Uterus (tissue), 4 donors: ENCODE measurements around the gene SHISA6. TPM values are rescaled to one million over a fixed set of nuclear protein-coding genes. Genes with fewer than 3 reads are reported as not detected.

ENCODE experiments used
- DNase-seq, 2 donors: peaks; one replicate each; pipeline ENCODE4 v3.0.0-alpha.2; 2019 to 2020
- H3K27ac ChIP-seq, 2 donors: fragments of 200-600 bp; sonication (generic); 1 replicate in 1 of 2; 2 replicates in 1 of 2; pipeline ENCODE4 v1.5.1; 2016 to 2018
- H3K27me3 ChIP-seq, 2 donors: fragments of 200-600 bp; sonication (generic); one replicate each; pipeline ENCODE4 v1.5.1; 2018 to 2019; ENCODE audit warnings: control low read depth in 1 of 2
- H3K36me3 ChIP-seq, 2 donors: fragments of 200-600 bp; sonication (generic); one replicate each; pipeline ENCODE4 v1.5.1; 2019; ENCODE audit warnings: control low read depth in 1 of 2
- H3K4me1 ChIP-seq, 2 donors: fragments of 200-600 bp; sonication (generic); one replicate each; pipeline ENCODE4 v1.5.1; 2018 to 2019; ENCODE audit warnings: control low read depth in 1 of 2
- H3K4me3 ChIP-seq, 2 donors: fragments of 200-600 bp; sonication (generic); 1 replicate in 1 of 2; 2 replicates in 1 of 2; pipeline ENCODE4 v1.5.1; 2018 to 2019; ENCODE audit warnings: mild to moderate bottlenecking in 1 of 2
- H3K9me3 ChIP-seq, 2 donors: fragments of 200-600 bp; sonication (generic); one replicate each; pipeline ENCODE4 v1.5.1; 2019; ENCODE audit warnings: control low read depth in 1 of 2
- CTCF ChIP-seq, 4 experiments: fragments of 200-600 bp in 2 of 4; fragments of 450-650 bp in 2 of 4; sonication (generic) in 2 of 4; IDR thresholded peaks; one replicate each; pipeline ENCODE4 v1.5.1; 2016 to 2019; ENCODE audit warnings: antibody characterized with exemption in 4 of 4, mild to moderate bottlenecking in 2 of 4, moderate library complexity in 1 of 4
- POLR2A ChIP-seq, 2 donors: fragments of 450-650 bp; IDR thresholded peaks; one replicate each; pipeline ENCODE4 v1.6.1; 2016; ENCODE audit warnings: antibody characterized with exemption in 2 of 2, mild to moderate bottlenecking in 1 of 2, moderate library complexity in 1 of 2
- intact Hi-C: fragments of 100-400 bp; cut with DNase I; formaldehyde crosslinking; loops from one replicate; pipeline ENCODE4 v1.15.1; 2023; ENCODE audit warnings: low total_unique reads
- total RNA-seq, 4 donors: library from RNA; depleted of rRNA in 3 of 4; stranded (reverse); fragments of >200 nt in 3 of 4; gene quantifications; one replicate each; pipeline versions ENCODE4 v1.1.0 to v1.2.4, GENCODE V29; 2014 to 2023
- donor health status: DM: yes; HTN: yes; CAD: no.

SHISA6 gene
- total RNA-seq, 4 donors from 2014 or later: 0.18 to 3.7 (median 2.0) TPM; not detected in 1

GRCh38 chr17:11486868-11487310 lies 245.9 kb downstream of the SHISA6 start:
- Histone ChIP-seq H3K4me3 (no peak overlapping the region), H3K9me3 (no peaks in the 10 kb centered on the region), H3K27ac (no peak overlapping the region), H3K36me3 (no peaks in the 10 kb centered on the region), H3K27me3 (no peaks in the 10 kb centered on the region), H3K4me1 (peaks cover 0 to 7% of the 10 kb centered on the region in 2 donors)
- DNase-seq: no peak
- TF ChIP-seq POLR2A (IDR thresholded peaks at IDR 0.05): no peak
- TF ChIP-seq CTCF (IDR thresholded peaks at IDR 0.05): no peak
- intact Hi-C loops: no loop called here

- intact Hi-C loops: no loop called here
- DNase-seq: no peak
- no peaks in the 10 kb centered on the region for H3K9me3 ChIP-seq
- H3K27me3 ChIP-seq: no peaks in the 10 kb centered on the region
- peaks cover 0 to 7% of the 10 kb centered on the region in 2 donors for H3K4me1 ChIP-seq
- no peak for TF ChIP-seq POLR2A (IDR thresholded peaks at IDR 0.05)
- TF ChIP-seq CTCF (IDR thresholded peaks at IDR 0.05): no peak
- H3K27ac ChIP-seq: no peak overlapping the region
- no peak overlapping the region for H3K4me3 ChIP-seq
- H3K36me3 ChIP-seq: no peaks in the 10 kb centered on the region
Measured at GRCh38 chr17:11487469-11487868, 246.5 kb downstream of the SHISA6 start.

DNA sequence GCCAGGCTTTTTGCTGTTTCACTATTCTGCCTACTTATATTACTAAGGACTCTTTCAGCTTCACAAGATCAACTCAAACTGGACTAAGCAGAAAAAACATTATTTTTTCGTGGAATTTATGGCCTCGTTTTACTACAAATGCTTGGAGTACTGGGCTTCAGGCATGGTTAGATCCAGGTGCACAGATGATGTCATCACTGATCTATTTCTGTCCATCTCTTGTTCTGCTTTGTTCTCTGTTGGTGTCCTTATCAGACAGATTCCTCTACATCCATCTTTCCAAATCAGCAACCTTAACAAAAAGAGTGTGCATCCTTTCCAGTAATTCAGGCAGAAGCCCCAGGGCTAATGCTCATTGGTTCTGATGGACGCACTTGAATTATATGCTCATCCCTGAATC lies 247.4 kb downstream of the SHISA6 start:
- intact Hi-C loops: no loop called here
- H3K27ac ChIP-seq: no peak overlapping the region
- H3K4me3 ChIP-seq: no peak overlapping the region
- DNase-seq: no peak
- no peaks in the 10 kb centered on the region for H3K36me3 ChIP-seq
- no peaks in the 10 kb centered on the region for H3K9me3 ChIP-seq
- no peaks in the 10 kb centered on the region for H3K27me3 ChIP-seq
- H3K4me1 ChIP-seq: peaks cover 0 to 7% of the 10 kb centered on the region in 2 donors
- TF ChIP-seq CTCF (IDR thresholded peaks at IDR 0.05): no peak
- no peak for TF ChIP-seq POLR2A (IDR thresholded peaks at IDR 0.05)

- no peak for DNase-seq
- intact Hi-C loops: no loop called here
- Histone ChIP-seq H3K4me3 (no peak overlapping the region), H3K4me1 (peaks cover 0 to 7% of the 10 kb centered on the region in 2 donors), H3K9me3 (no peaks in the 10 kb centered on the region), H3K36me3 (no peaks in the 10 kb centered on the region), H3K27ac (no peak overlapping the region), H3K27me3 (no peaks in the 10 kb centered on the region)
- TF ChIP-seq CTCF (IDR thresholded peaks at IDR 0.05) (no peak), POLR2A (IDR thresholded peaks at IDR 0.05) (no peak)
Measured at GRCh38 chr17:11490171-11490755, 249.2 kb downstream of the SHISA6 start.

DNA sequence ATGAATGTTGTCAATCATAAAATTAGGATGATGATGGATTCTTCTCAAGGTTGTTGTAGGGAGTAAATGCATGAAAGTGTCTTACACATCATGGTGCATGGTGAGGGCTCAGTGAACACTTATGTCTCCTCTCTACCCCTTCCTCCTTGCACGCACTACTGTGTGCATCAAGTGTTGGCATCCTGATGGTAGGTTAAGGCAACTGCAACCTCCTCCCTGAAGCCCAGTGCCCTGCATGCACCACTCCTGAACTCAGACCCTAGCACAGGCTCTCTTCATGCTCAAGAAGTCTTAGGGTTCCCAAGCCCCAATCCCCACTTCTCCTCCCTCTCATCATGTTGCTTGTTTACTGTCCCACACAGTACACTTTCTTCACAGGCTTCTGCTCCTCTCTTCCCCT lies 251.5 kb downstream of the SHISA6 start:
- no peak for DNase-seq
- Histone ChIP-seq H3K27ac (no peak overlapping the region), H3K4me1 (no peaks in the 10 kb centered on the region), H3K27me3 (no peaks in the 10 kb centered on the region), H3K36me3 (no peaks in the 10 kb centered on the region), H3K9me3 (no peaks in the 10 kb centered on the region), H3K4me3 (no peak overlapping the region)
- TF ChIP-seq POLR2A (IDR thresholded peaks at IDR 0.05) (no peak), CTCF (IDR thresholded peaks at IDR 0.05) (no peak)
- intact Hi-C loops: no loop called here
